Gastroesophageal sphincter (tissue), 3 donors: ENCODE measurements around the gene TAF11L13.

Source experiments
- CTCF ChIP-seq, 4 experiments: fragments of 200-600 bp in 2 of 4; fragments of 450-650 bp in 2 of 4; sonication (generic) in 1 of 4; IDR thresholded peaks; one replicate each; pipeline ENCODE4 v1.5.1; 2017 to 2019; ENCODE audit warnings: antibody characterized with exemption in 4 of 4, mild to moderate bottlenecking in 2 of 4, moderate library complexity in 2 of 4
- EP300 ChIP-seq: sonication (generic); formaldehyde crosslinking; IDR thresholded peaks from one replicate; pipeline ENCODE4 v1.6.1; 2017; ENCODE audit warnings: antibody characterized with exemption, mild to moderate bottlenecking
- POLR2A ChIP-seq, 2 donors: fragments of 450-650 bp; IDR thresholded peaks; one replicate each; pipeline ENCODE4 v1.6.1; 2017; ENCODE audit warnings: antibody characterized with exemption in 2 of 2, mild to moderate bottlenecking in 2 of 2, moderate library complexity in 1 of 2
- POLR2AphosphoS5 ChIP-seq: sonication (generic); formaldehyde crosslinking; IDR thresholded peaks from one replicate; pipeline ENCODE4 v1.6.1; 2017; ENCODE audit warnings: antibody characterized with exemption

- TF ChIP-seq CTCF (IDR thresholded peaks at IDR 0.05) = no peak
- TF ChIP-seq POLR2A (IDR thresholded peaks at IDR 0.05) = no peak
- no peak for TF ChIP-seq EP300
- TF ChIP-seq POLR2AphosphoS5 = no peak
Observed at GRCh38 chr5:17619354-17619753, 12.5 kb upstream of the TAF11L13 start.
